Hepatocyte (in vitro differentiated cells): Measurements from ENCODE around the gene POC1A. TPM values are rescaled to one million over a fixed set of nuclear protein-coding genes. Genes with fewer than 3 reads are reported as not detected.

Experiments
- DNase-seq: peaks from one replicate; pipeline ENCODE4 v3.0.0-alpha.2; 2016; ENCODE audit warnings: low spot score
- H2AFZ ChIP-seq: fragments of 200-600 bp; sonication (generic); 2 replicates; pipeline ENCODE4 v1.6.0; 2016; ENCODE audit warnings: antibody characterized with exemption, mild to moderate bottlenecking
- H3K27ac ChIP-seq: fragments of 200-600 bp; sonication (generic); 2 replicates; pipeline ENCODE4 v1.5.1; 2016; ENCODE audit warnings: mild to moderate bottlenecking
- H3K27me3 ChIP-seq: fragments of 200-600 bp; sonication (generic); 2 replicates; pipeline ENCODE4 v1.6.1; 2016
- H3K36me3 ChIP-seq: fragments of 200-600 bp; sonication (generic); replicated peaks from 2 replicates; pipeline ENCODE4 v1.5.1; 2016; ENCODE audit warnings: low read depth; ENCODE audit not compliant: insufficient read depth
- H3K4me1 ChIP-seq: fragments of 200-600 bp; sonication (generic); 2 replicates; pipeline ENCODE4 v1.5.1; 2016; ENCODE audit warnings: mild to moderate bottlenecking, moderate library complexity; ENCODE audit not compliant: insufficient read depth
- H3K4me2 ChIP-seq: fragments of 200-600 bp; sonication (generic); 2 replicates; pipeline ENCODE4 v1.6.0; 2016
- H3K4me3 ChIP-seq: fragments of 200-600 bp; sonication (generic); 2 replicates; pipeline ENCODE4 v1.5.1; 2016; ENCODE audit warnings: mild to moderate bottlenecking
- H3K79me2 ChIP-seq: fragments of 200-600 bp; sonication (generic); 2 replicates; pipeline ENCODE4 v1.6.0; 2017; ENCODE audit warnings: mild to moderate bottlenecking
- H3K9me2 ChIP-seq: fragments of 200-600 bp; sonication (generic); replicated peaks from 2 replicates; pipeline ENCODE4 v1.6.0; 2017; ENCODE audit warnings: mild to moderate bottlenecking; ENCODE audit not compliant: insufficient read depth
- H3K9me3 ChIP-seq: fragments of 200-600 bp; sonication (generic); 2 replicates; pipeline ENCODE4 v1.5.1; 2016; ENCODE audit warnings: low read depth, mild to moderate bottlenecking
- H4K20me1 ChIP-seq: fragments of 200-600 bp; sonication (generic); 2 replicates; pipeline ENCODE4 v1.6.0; 2016; ENCODE audit warnings: mild to moderate bottlenecking; ENCODE audit not compliant: insufficient read depth, poor library complexity, severe bottlenecking
- EZH2 ChIP-seq: fragments of 200-600 bp; sonication (generic); IDR thresholded peaks from 2 replicates; pipeline ENCODE4 v1.6.1; 2016; ENCODE audit warnings: antibody characterized with exemption, mild to moderate bottlenecking, borderline replicate concordance
- EZH2phosphoT487 ChIP-seq: fragments of 200-600 bp; sonication (generic); IDR thresholded peaks from one replicate; pipeline ENCODE4 v1.6.1; 2018; ENCODE audit warnings: antibody characterized with exemption, mild to moderate bottlenecking, low read depth, moderate library complexity; ENCODE audit not compliant: unreplicated experiment, severe bottlenecking
- WGBS: methylation state at CpG from one replicate; pipeline ENCODE4 v1.1.6; 2016; ENCODE audit warnings: low lambda C conversion rate; ENCODE audit errors: missing lambda C conversion rate; 5-methylcytosine and 5-hydroxymethylcytosine counted together
- polyA plus RNA-seq: library from polyadenylated mRNA; unstranded; fragments of >200 nt; fragmentation: Nextera tagmentation; extraction: Ambion mirVana; gene quantifications from 2 replicates; pipeline ENCODE4 v1.2.1, GENCODE V29; 2016
- total RNA-seq: library from RNA; depleted of rRNA; stranded (reverse); fragments of >200 nt; gene quantifications from 2 replicates; pipeline ENCODE4 v1.2.3, GENCODE V29; 2014
- TF ChIP-seq, protein P1 (sequence below): fragments of 200-600 bp; sonication (generic); IDR thresholded peaks from 2 replicates; pipeline ENCODE4 v1.5.1; 2016; ENCODE audit warnings: antibody characterized with exemption, mild to moderate bottlenecking; ENCODE audit not compliant: poor library complexity

POC1A gene
- total and polyA plus RNA-seq, 2 experiments from 2014 or later: 2.6 to 3.7 TPM

DNA sequence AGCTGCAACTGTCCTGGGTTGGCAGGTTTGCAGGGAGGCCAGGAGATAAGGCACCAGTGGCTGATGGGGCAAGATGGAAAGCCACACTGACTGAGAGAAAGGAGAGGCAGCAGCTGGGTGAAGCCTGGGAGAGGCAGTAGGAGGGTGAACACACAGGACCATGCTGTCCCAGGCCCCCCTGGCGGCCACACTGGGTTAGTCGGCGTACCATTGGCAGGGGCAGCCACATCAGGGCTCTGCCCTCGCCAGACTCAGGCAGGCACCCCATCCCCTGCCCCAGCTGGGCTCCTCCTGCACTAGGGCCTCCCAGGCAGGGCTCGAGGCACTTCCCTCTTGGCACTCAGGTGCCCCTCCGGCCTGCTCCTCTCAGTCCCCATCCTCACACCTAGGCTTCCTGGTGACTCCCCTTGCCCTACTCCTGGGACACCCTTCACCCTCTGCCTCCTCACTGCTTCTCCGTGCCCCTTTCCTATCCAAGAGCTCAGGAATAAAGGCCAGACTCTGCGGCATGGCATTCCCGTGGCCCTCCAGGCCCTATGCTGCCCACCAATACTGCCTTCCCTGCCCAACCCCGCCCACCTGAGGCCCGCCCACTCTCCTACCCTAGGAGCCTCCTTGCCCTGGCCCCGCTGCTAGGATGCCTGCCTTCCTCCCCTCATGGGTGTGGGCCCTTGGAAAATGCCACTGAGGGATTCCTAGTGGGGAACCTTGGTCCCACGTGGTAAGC, 69.1 kb downstream of the POC1A start:
- TF ChIP-seq EZH2phosphoT487: no peak
- no peak for TF ChIP-seq EZH2
- TF ChIP-seq, protein P1, sequence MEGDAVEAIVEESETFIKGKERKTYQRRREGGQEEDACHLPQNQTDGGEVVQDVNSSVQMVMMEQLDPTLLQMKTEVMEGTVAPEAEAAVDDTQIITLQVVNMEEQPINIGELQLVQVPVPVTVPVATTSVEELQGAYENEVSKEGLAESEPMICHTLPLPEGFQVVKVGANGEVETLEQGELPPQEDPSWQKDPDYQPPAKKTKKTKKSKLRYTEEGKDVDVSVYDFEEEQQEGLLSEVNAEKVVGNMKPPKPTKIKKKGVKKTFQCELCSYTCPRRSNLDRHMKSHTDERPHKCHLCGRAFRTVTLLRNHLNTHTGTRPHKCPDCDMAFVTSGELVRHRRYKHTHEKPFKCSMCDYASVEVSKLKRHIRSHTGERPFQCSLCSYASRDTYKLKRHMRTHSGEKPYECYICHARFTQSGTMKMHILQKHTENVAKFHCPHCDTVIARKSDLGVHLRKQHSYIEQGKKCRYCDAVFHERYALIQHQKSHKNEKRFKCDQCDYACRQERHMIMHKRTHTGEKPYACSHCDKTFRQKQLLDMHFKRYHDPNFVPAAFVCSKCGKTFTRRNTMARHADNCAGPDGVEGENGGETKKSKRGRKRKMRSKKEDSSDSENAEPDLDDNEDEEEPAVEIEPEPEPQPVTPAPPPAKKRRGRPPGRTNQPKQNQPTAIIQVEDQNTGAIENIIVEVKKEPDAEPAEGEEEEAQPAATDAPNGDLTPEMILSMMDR: no peak
- H4K20me1 ChIP-seq: no peaks in the 10 kb centered on the region
- H3K36me3 ChIP-seq: no peaks in the 10 kb centered on the region
- no peak overlapping the region for H2AFZ ChIP-seq
- 88% methylated on average over 13 of the region's 13 CpGs for WGBS
- H3K27ac ChIP-seq: no peak overlapping the region
- H3K4me1 ChIP-seq: peaks cover 32% of the 10 kb centered on the region
- H3K9me2 ChIP-seq: no peaks in the 10 kb centered on the region
- no peaks in the 10 kb centered on the region for H3K27me3 ChIP-seq
- no peaks in the 10 kb centered on the region for H3K9me3 ChIP-seq
- DNase-seq: no peak
- H3K79me2 ChIP-seq: no peaks in the 10 kb centered on the region
- no peak overlapping the region for H3K4me2 ChIP-seq
- no peak overlapping the region for H3K4me3 ChIP-seq

- no peak overlapping the region for H2AFZ ChIP-seq
Measured at GRCh38 chr3:52084216-52084945, 69.8 kb downstream of the POC1A start.

GRCh38 chr3:52083556-52084087, 70.6 kb downstream of the POC1A start:
- DNase-seq: no peak
- no peak overlapping the region for H3K27ac ChIP-seq
- no peaks in the 10 kb centered on the region for H3K79me2 ChIP-seq
- H3K9me3 ChIP-seq: no peaks in the 10 kb centered on the region
- no peak overlapping the region for H3K4me2 ChIP-seq
- 94% methylated on average over 5 of the region's 5 CpGs for whole genome bisulfite sequencing
- H3K4me1 ChIP-seq: peaks cover 18% of the 10 kb centered on the region
- no peaks in the 10 kb centered on the region for H3K9me2 ChIP-seq
- no peaks in the 10 kb centered on the region for H3K27me3 ChIP-seq
- H3K4me3 ChIP-seq: no peak overlapping the region
- TF ChIP-seq, protein P1: no peak
- TF ChIP-seq EZH2phosphoT487 (no peak), EZH2 (no peak)
- H4K20me1 ChIP-seq: no peaks in the 10 kb centered on the region
- H3K36me3 ChIP-seq: no peaks in the 10 kb centered on the region
- no peak overlapping the region for H2AFZ ChIP-seq

More at GRCh38 chr3:52084216-52084945, 69.8 kb downstream of the POC1A start:
- H3K27me3 ChIP-seq: no peaks in the 10 kb centered on the region
- no peaks in the 10 kb centered on the region for H3K9me2 ChIP-seq
- no peak overlapping the region for H3K4me3 ChIP-seq
- TF ChIP-seq, protein P1: no peak
- TF ChIP-seq EZH2phosphoT487: no peak
- TF ChIP-seq EZH2: no peak
- 97% methylated on average over 8 of the region's 9 CpGs for WGBS
- peaks cover 26% of the 10 kb centered on the region for H3K4me1 ChIP-seq
- H3K27ac ChIP-seq: no peak overlapping the region
- no peak for DNase-seq
- H3K36me3 ChIP-seq: no peaks in the 10 kb centered on the region
- no peaks in the 10 kb centered on the region for H3K79me2 ChIP-seq
- H3K4me2 ChIP-seq: no peak overlapping the region
- H4K20me1 ChIP-seq: no peaks in the 10 kb centered on the region
- no peaks in the 10 kb centered on the region for H3K9me3 ChIP-seq
